Upper lobe of right lung (tissue), 1 donor: Measurements from ENCODE around the gene AKR7A2. TPM values are rescaled to one million over a fixed set of nuclear protein-coding genes. Genes with fewer than 3 reads are reported as not detected.

ENCODE experiments used
- ATAC-seq: fragments of 200-7000 bp; cut with Tn5 transposase; one replicate; pipeline ENCODE4 v1.9.1; 2020; ENCODE audit warnings: mild to moderate bottlenecking, moderate library complexity
- DNase-seq: peaks from one replicate; pipeline ENCODE4 v3.0.0-alpha.2; 2020
- H3K27ac ChIP-seq: fragments of 200-600 bp; one replicate; pipeline ENCODE4 v1.8.0; 2022
- H3K27me3 ChIP-seq: fragments of 200-600 bp; one replicate; pipeline ENCODE4 v1.8.0; 2022; ENCODE audit warnings: mild to moderate bottlenecking
- H3K36me3 ChIP-seq: fragments of 200-600 bp; one replicate; pipeline ENCODE4 v1.8.0; 2022
- H3K4me1 ChIP-seq: fragments of 200-600 bp; one replicate; pipeline ENCODE4 v1.8.0; 2022
- H3K4me3 ChIP-seq: fragments of 200-600 bp; one replicate; pipeline ENCODE4 v1.8.0; 2022; ENCODE audit warnings: mild to moderate bottlenecking
- H3K9me3 ChIP-seq: fragments of 200-600 bp; one replicate; pipeline ENCODE4 v1.8.0; 2022
- intact Hi-C: fragments of 100-400 bp; cut with DNase I; formaldehyde crosslinking; loops from one replicate; pipeline ENCODE4 v1.11.0; 2022
- total RNA-seq: library from RNA; stranded (reverse); fragmentation: NEBNext Ultra II Directional; extraction: Animal tissue kit (Norgen Biotek cat#: 25700); gene quantifications from one replicate; pipeline ENCODE4 v1.2.1, GENCODE V29; 2021
- TF ChIP-seq, protein P1 (sequence below): fragments of 200-600 bp; IDR thresholded peaks from one replicate; pipeline ENCODE4 v1.8.0; 2022; ENCODE audit warnings: antibody characterized with exemption
- donor health status: DM: no; HTN: yes; CAD: no; lungs with severe emphysema.

AKR7A2 gene
- total RNA-seq, 1 donor from 2014 or later = 39.1 TPM

GRCh38 chr1:19339214-19339861 lies 27.4 kb upstream of the AKR7A2 start:
- TF ChIP-seq, protein P1, sequence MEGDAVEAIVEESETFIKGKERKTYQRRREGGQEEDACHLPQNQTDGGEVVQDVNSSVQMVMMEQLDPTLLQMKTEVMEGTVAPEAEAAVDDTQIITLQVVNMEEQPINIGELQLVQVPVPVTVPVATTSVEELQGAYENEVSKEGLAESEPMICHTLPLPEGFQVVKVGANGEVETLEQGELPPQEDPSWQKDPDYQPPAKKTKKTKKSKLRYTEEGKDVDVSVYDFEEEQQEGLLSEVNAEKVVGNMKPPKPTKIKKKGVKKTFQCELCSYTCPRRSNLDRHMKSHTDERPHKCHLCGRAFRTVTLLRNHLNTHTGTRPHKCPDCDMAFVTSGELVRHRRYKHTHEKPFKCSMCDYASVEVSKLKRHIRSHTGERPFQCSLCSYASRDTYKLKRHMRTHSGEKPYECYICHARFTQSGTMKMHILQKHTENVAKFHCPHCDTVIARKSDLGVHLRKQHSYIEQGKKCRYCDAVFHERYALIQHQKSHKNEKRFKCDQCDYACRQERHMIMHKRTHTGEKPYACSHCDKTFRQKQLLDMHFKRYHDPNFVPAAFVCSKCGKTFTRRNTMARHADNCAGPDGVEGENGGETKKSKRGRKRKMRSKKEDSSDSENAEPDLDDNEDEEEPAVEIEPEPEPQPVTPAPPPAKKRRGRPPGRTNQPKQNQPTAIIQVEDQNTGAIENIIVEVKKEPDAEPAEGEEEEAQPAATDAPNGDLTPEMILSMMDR = no peak
- no peaks in the 10 kb centered on the region for H3K27me3 ChIP-seq
- no peaks in the 10 kb centered on the region for H3K4me1 ChIP-seq
- no peak for DNase-seq
- H3K27ac ChIP-seq = no peak overlapping the region
- H3K4me3 ChIP-seq = no peak overlapping the region
- ATAC-seq = no peak
- intact Hi-C loops = no loop called here
- peaks cover 61% of the 10 kb centered on the region for H3K36me3 ChIP-seq
- no peaks in the 10 kb centered on the region for H3K9me3 ChIP-seq

DNA sequence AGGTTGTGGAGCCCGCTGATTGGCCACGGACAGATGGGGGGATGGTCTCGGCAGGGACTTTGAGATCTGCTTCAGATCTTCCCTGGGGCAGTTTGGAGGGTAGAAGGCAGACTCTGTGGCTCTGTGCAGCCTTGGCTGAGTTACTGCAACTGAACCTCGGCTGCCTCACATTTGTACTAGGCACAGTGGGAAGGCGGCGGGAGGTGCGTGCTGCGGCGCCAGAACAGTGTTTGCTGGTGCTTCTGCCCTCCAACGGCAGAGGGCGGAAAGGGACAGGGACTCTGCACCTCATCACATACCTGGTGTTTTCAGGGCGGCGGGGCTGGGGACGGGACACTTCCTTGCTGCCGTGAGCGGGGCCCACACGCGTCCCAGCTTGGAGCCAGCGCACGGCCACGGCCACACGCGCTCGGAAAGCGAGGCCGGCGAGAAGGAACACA lies 26.4 kb upstream of the AKR7A2 start:
- no peak for DNase-seq
- TF ChIP-seq, protein P1 = no peak
- ATAC-seq = no peak

DNA sequence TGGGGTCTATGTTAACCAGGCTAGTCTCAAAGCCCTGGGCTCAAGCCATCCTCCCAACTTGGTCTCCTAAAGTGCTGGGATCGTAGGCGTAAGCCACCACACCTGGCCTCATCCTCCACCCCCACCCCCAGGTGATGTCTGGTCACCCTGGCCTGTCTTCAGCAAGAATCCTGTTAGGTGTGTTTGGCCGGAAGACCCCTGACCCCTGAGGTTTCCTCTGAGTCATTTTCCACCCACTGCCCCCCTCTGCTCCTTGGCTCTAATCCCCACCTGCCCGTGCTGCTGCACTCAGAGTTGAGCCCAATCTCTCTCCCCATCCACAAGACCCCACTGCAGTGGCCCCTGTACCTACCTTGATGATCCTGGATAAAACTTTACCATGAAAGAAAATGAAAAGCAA lies 25.3 kb upstream of the AKR7A2 start:
- intact Hi-C loops = no loop called here
- TF ChIP-seq, protein P1 = no peak
- H3K27ac ChIP-seq = no peak overlapping the region
- H3K27me3 ChIP-seq = no peaks in the 10 kb centered on the region
- peaks cover 42% of the 10 kb centered on the region for H3K36me3 ChIP-seq
- ATAC-seq (no peak), DNase-seq (no peak)
- H3K4me3 ChIP-seq = no peak overlapping the region
- H3K9me3 ChIP-seq = no peaks in the 10 kb centered on the region
- H3K4me1 ChIP-seq = no peaks in the 10 kb centered on the region

More for the DNA sequence above, 26.4 kb upstream of the AKR7A2 start:
- intact Hi-C loops = no loop called here
- Histone ChIP-seq H3K4me3 (no peak overlapping the region), H3K4me1 (no peaks in the 10 kb centered on the region), H3K9me3 (no peaks in the 10 kb centered on the region), H3K27me3 (no peaks in the 10 kb centered on the region), H3K27ac (no peak overlapping the region), H3K36me3 (peaks cover 52% of the 10 kb centered on the region)

GRCh38 chr1:19336543-19336942 lies 24.6 kb upstream of the AKR7A2 start:
- DNase-seq (no peak), ATAC-seq (no peak)
- Histone ChIP-seq H3K9me3 (no peaks in the 10 kb centered on the region), H3K36me3 (peaks cover 36% of the 10 kb centered on the region), H3K27ac (no peak overlapping the region), H3K4me3 (no peak overlapping the region), H3K27me3 (no peaks in the 10 kb centered on the region), H3K4me1 (no peaks in the 10 kb centered on the region)
- TF ChIP-seq, protein P1 = no peak
- intact Hi-C loops = no loop called here

GRCh38 chr1:19333587-19334354 lies 21.8 kb upstream of the AKR7A2 start:
- H3K27ac ChIP-seq = no peak overlapping the region
- DNase-seq (no peak), ATAC-seq (no peak)
- no peak overlapping the region for H3K4me3 ChIP-seq
- TF ChIP-seq, protein P1 = no peak
- no peaks in the 10 kb centered on the region for H3K4me1 ChIP-seq
- H3K36me3 ChIP-seq = peaks cover 16% of the 10 kb centered on the region
- intact Hi-C loops = no loop called here
- no peaks in the 10 kb centered on the region for H3K9me3 ChIP-seq
- H3K27me3 ChIP-seq = no peaks in the 10 kb centered on the region
